Left lung (tissue), 10 donors: Measurements from ENCODE around the gene PIGA. TPM values are rescaled to one million over a fixed set of nuclear protein-coding genes. Genes with fewer than 3 reads are reported as not detected.
A peak's percentile ranks its signal among the peaks of the same experiment; 100 is the strongest.

Experiments used
- ATAC-seq: fragments of 200-7000 bp; cut with Tn5 transposase; one replicate; pipeline ENCODE4 v1.9.1; 2020; ENCODE audit warnings: moderate library complexity
- DNase-seq, 4 donors: peaks; one replicate each; pipeline ENCODE4 v3.0.0-alpha.2; 2013 to 2020
- H3K27ac ChIP-seq, 2 donors: fragments of 200-600 bp; sonication (generic) in 1 of 2; one replicate each; pipeline versions ENCODE4 v1.5.0 to v1.8.0; 2020 to 2021
- H3K27me3 ChIP-seq, 2 donors: fragments of 200-600 bp; sonication (generic) in 1 of 2; one replicate each; pipeline versions ENCODE4 v1.5.0 to v1.8.0; 2020 to 2021
- H3K36me3 ChIP-seq, 2 donors: fragments of 200-600 bp; sonication (generic) in 1 of 2; one replicate each; pipeline versions ENCODE4 v1.5.0 to v1.8.0; 2020 to 2021
- H3K4me1 ChIP-seq, 2 donors: fragments of 200-600 bp; one replicate each; pipeline ENCODE4 v1.8.0; 2021
- H3K4me3 ChIP-seq, 2 donors: fragments of 200-600 bp; sonication (generic) in 1 of 2; one replicate each; pipeline versions ENCODE4 v1.5.0 to v1.8.0; 2020 to 2021; ENCODE audit warnings: mild to moderate bottlenecking in 1 of 2
- H3K9me3 ChIP-seq, 2 donors: fragments of 200-600 bp; sonication (generic) in 1 of 2; one replicate each; pipeline versions ENCODE4 v1.5.0 to v1.8.0; 2020 to 2021
- CTCF ChIP-seq, 2 donors: fragments of 200-600 bp; sonication (generic) in 1 of 2; IDR thresholded peaks; one replicate each; pipeline versions ENCODE4 v1.5.0 to v1.8.0; 2021; ENCODE audit warnings: antibody characterized with exemption in 2 of 2
- intact Hi-C, 2 donors: fragments of 100-400 bp; cut with DNase I; formaldehyde crosslinking; loops; one replicate each; pipeline versions ENCODE4 v1.11.2 to v1.14.2; 2022
- polyA plus RNA-seq, 6 donors: library from polyadenylated mRNA; unstranded; fragments of 120-200 nt; gene quantifications; one replicate each; pipeline ENCODE4 v1.2.1, GENCODE V29; 2013; ENCODE audit not compliant: insufficient read length in 6 of 6
- total RNA-seq, 2 donors: library from RNA; stranded (reverse); fragmentation: NEBNext Ultra II Directional; extraction: Animal tissue kit (Norgen Biotek cat#: 25700); gene quantifications; one replicate each; pipeline ENCODE4 v1.2.1, GENCODE V29; 2021
- donor health status: DM: no; HTN: yes; CAD: no.
- donor health status: DM: no; HTN: no; CAD: no.

The PIGA gene
- total and polyA plus RNA-seq, 8 donors = 21.8 to 103 (median 23.5) TPM

DNA sequence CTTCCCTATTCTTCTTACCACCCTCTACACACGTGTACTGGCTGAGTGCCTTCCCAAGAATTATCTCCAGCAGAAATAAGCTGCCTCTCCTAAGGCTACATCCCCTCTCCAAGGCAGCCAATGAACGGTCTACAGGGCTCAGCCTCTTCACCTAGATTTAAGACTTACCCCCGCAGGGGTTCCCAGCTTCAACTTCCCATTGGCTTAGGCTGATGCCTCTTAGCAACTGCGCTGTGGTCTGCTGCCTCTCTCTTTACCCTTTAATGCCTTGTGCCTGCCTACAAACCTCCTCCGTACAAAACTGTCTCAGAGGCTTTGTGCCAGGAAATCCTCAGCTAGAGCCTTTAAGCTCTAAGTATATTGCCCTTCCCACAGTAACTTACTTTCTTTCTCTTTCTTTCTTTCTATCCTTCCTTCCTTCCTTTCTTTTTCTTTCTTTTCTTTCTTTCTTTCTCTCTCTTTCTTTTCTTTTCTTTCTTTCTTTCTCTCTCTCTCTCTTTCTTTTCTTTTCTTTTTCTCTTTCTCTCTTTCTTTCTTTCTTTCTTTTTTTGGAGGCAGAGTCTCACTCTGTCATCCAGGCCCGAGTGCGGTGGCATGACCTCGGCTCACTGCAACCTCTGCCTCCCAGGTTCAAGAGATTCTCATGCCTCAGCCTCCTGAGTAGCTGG, 15.1 kb upstream of the PIGA start:
- no peaks in the 10 kb centered on the region for H3K27me3 ChIP-seq
- H3K27ac ChIP-seq = no peak overlapping the region
- no peak for DNase-seq
- intact Hi-C loops = no loop called here
- no peaks in the 10 kb centered on the region for H3K4me1 ChIP-seq
- H3K9me3 ChIP-seq = no peaks in the 10 kb centered on the region
- no peaks in the 10 kb centered on the region for H3K36me3 ChIP-seq
- TF ChIP-seq CTCF (IDR thresholded peaks at IDR 0.05) = no peak
- ATAC-seq = no peak
- H3K4me3 ChIP-seq = no peak overlapping the region

DNA sequence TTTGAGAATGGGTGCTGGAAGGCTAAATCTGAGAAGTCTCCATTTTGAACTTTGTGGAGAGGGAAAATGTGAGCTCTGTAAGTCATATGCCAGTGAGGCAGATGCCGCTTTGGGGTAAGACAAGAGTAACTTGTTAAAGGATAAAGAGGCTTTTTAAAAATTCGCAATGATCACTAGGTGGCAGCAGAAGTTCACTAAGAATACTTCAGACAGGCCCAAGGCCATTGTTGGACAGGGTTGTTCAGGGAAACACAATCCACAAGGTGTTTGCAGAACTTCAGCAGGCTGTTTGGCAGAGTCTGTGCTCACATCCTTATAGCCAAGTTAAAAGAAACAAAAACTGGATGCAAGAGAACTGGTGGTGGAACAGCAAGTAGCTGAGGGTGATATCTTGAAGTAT, 13.7 kb upstream of the PIGA start:
- no peak overlapping the region for H3K4me3 ChIP-seq
- peak; percentile 93 for ATAC-seq
- H3K27me3 ChIP-seq = no peaks in the 10 kb centered on the region
- peak in 1 of 2 donors; percentile 47 for TF ChIP-seq CTCF (IDR thresholded peaks at IDR 0.05)
- intact Hi-C loops = loop anchor here in 1 of 2 donors (5.0 kb wide), 1 partner anchor 118 kb away; no protein-coding TSS in a partner anchor
- peak in 2 of 4 donors; percentile 53 to 74 for DNase-seq
- no peaks in the 10 kb centered on the region for H3K9me3 ChIP-seq
- no peak overlapping the region for H3K27ac ChIP-seq
- H3K4me1 ChIP-seq = no peaks in the 10 kb centered on the region
- H3K36me3 ChIP-seq = no peaks in the 10 kb centered on the region

GRCh38 chrX:15345976-15346375, 10.7 kb upstream of the PIGA start:
- H3K36me3 ChIP-seq = no peaks in the 10 kb centered on the region
- no peak for TF ChIP-seq CTCF (IDR thresholded peaks at IDR 0.05)
- intact Hi-C loops = loop anchor here in 1 of 2 donors (5.0 kb wide), 1 partner anchor 121 kb away; no protein-coding TSS in a partner anchor
- H3K27ac ChIP-seq = no peak overlapping the region
- ATAC-seq (no peak), DNase-seq (no peak)
- no peaks in the 10 kb centered on the region for H3K27me3 ChIP-seq
- H3K9me3 ChIP-seq = no peaks in the 10 kb centered on the region
- no peak overlapping the region for H3K4me3 ChIP-seq
- no peaks in the 10 kb centered on the region for H3K4me1 ChIP-seq

DNA sequence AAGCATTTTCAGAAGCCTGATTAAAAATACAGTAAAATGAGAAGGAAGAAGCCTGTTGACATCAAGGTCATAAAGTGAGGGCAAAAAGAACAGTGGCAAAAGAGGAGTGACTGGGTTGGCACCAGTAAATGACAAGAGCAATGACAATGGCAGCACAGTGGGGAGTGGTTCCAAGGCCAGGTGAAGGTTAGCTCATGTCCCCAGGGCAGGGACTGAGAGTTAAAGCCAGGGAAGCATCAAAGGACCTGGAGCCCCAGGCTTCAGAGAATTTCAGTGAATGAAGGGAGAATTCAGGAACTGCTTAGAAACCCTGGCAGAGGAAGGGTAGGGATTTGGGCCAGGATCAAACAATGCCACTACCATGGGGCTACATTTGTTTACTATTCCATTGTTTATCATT, 8.8 kb upstream of the PIGA start:
- Histone ChIP-seq H3K27ac (no peak overlapping the region), H3K4me3 (no peak overlapping the region), H3K9me3 (no peaks in the 10 kb centered on the region), H3K36me3 (no peaks in the 10 kb centered on the region), H3K27me3 (no peaks in the 10 kb centered on the region), H3K4me1 (no peaks in the 10 kb centered on the region)
- TF ChIP-seq CTCF (IDR thresholded peaks at IDR 0.05) = no peak
- DNase-seq (no peak), ATAC-seq (no peak)
- intact Hi-C loops = no loop called here

- Histone ChIP-seq H3K4me3 (no peak overlapping the region), H3K4me1 (no peaks in the 10 kb centered on the region), H3K9me3 (no peaks in the 10 kb centered on the region), H3K27ac (peak overlapping the region in 1 of 2 donors; percentile 40), H3K27me3 (no peaks in the 10 kb centered on the region), H3K36me3 (no peaks in the 10 kb centered on the region)
- intact Hi-C loops = no loop called here
- DNase-seq (peak in 2 of 4 donors; percentile 69 to 77), ATAC-seq (peak; percentile 84)
- no peak for TF ChIP-seq CTCF (IDR thresholded peaks at IDR 0.05)
These were observed 7.8 kb upstream of the PIGA start for GRCh38 chrX:15343075-15343476.
